ENCODE measurements around the gene EIF5A. TPM values are rescaled to one million over a fixed set of nuclear protein-coding genes. Genes with fewer than 3 reads are reported as not detected.
A peak's percentile ranks its signal among the peaks of the same experiment; 100 is the strongest.

EIF5A gene
- total and polyA plus RNA-seq, 7 donors, result 104 to 603 (median 156) TPM

- Histone ChIP-seq H3K4me3 (peak overlapping the region; percentile 53 to 83 (median 68)), H3K27ac (peak overlapping the region; percentile 93 to 98 (median 96)), H3K27me3 (no peaks in the 10 kb centered on the region), H3K36me3 (peaks cover 26 to 33% (median 27%) of the 10 kb centered on the region in 4 donors), H3K9me3 (no peaks in the 10 kb centered on the region), H3K4me1 (peaks cover 0 to 56% (median 46%) of the 10 kb centered on the region in 4 donors)
- intact Hi-C loops (cut with DNase I), result loop anchor here (2.0 kb wide), 2 partner anchors 29 to 71 kb away; partner anchors contain the start of genes ELP5 and KCTD11
- DNase-seq, result peak; percentile 87
- whole genome bisulfite sequencing, 2 donors, result 1 to 4% methylated on average over 43 of the region's 43 CpGs
- TF ChIP-seq EP300 (IDR thresholded peaks at IDR 0.05) (peak in 3 of 4 donors; percentile 32 to 49 (median 43)), CTCF (IDR thresholded peaks at IDR 0.05) (no peak), POLR2A (IDR thresholded peaks at IDR 0.05) (peak in 1 of 2 donors; percentile 35), POLR2AphosphoS5 (IDR thresholded peaks at IDR 0.05) (peak; percentile 44 to 73 (median 71))
Observed at GRCh38 chr17:7281953-7282751, 25.3 kb upstream of the EIF5A start.

GRCh38 chr17:7282752-7283321, 24.6 kb upstream of the EIF5A start:
- no peaks in the 10 kb centered on the region for H3K9me3 ChIP-seq
- no peaks in the 10 kb centered on the region for H3K27me3 ChIP-seq
- peak; percentile 78 for DNase-seq
- H3K27ac ChIP-seq, result peak overlapping the region; percentile 93 to 98 (median 96)
- peaks cover 0 to 56% (median 46%) of the 10 kb centered on the region in 4 donors for H3K4me1 ChIP-seq
- peaks cover 26 to 33% (median 28%) of the 10 kb centered on the region in 4 donors for H3K36me3 ChIP-seq
- 52 to 56% methylated on average over 6 of the region's 6 CpGs for WGBS, 2 donors
- peak in 2 of 4 experiments; percentile 11 to 49 for TF ChIP-seq CTCF (IDR thresholded peaks at IDR 0.05)
- TF ChIP-seq POLR2AphosphoS5 (IDR thresholded peaks at IDR 0.05), result peak in 2 of 4 donors; percentile 30 to 58
- TF ChIP-seq POLR2A (IDR thresholded peaks at IDR 0.05), result no peak
- intact Hi-C loops (cut with DNase I), result no loop called here
- peak overlapping the region; percentile 53 to 83 (median 68) for H3K4me3 ChIP-seq

- DNase-seq, result no peak
- peak in 1 of 4 experiments; percentile 0 for TF ChIP-seq CTCF (IDR thresholded peaks at IDR 0.05)
- no peak for TF ChIP-seq POLR2A (IDR thresholded peaks at IDR 0.05)
- TF ChIP-seq POLR2AphosphoS5 (IDR thresholded peaks at IDR 0.05), result no peak
- Histone ChIP-seq H3K4me1 (peaks cover 0 to 56% (median 46%) of the 10 kb centered on the region in 4 donors), H3K27me3 (no peaks in the 10 kb centered on the region), H3K27ac (peak overlapping the region; percentile 93 to 98 (median 96)), H3K36me3 (peaks cover 26 to 33% (median 28%) of the 10 kb centered on the region in 4 donors), H3K9me3 (no peaks in the 10 kb centered on the region), H3K4me3 (peak overlapping the region; percentile 53 to 83 (median 68))
- intact Hi-C loops (cut with DNase I), result no loop called here
- WGBS, 2 donors, result 87 to 88% methylated on average over 18 of the region's 18 CpGs
Observed at GRCh38 chr17:7283471-7284216, 23.8 kb upstream of the EIF5A start.

- 83 to 95% methylated on average over 16 of the region's 16 CpGs for WGBS, 2 donors
- TF ChIP-seq EP300 (IDR thresholded peaks at IDR 0.05), result no peak
- TF ChIP-seq POLR2A (IDR thresholded peaks at IDR 0.05), result no peak
- no peak for TF ChIP-seq POLR2AphosphoS5 (IDR thresholded peaks at IDR 0.05)
- no peak for TF ChIP-seq CTCF (IDR thresholded peaks at IDR 0.05)
- no peak for DNase-seq
- Histone ChIP-seq H3K36me3 (peaks cover 26 to 33% (median 28%) of the 10 kb centered on the region in 4 donors), H3K27me3 (no peaks in the 10 kb centered on the region), H3K4me1 (peaks cover 0 to 56% (median 46%) of the 10 kb centered on the region in 4 donors), H3K9me3 (no peaks in the 10 kb centered on the region), H3K4me3 (no peak overlapping the region), H3K27ac (peak overlapping the region; percentile 93 to 98 (median 96))
- intact Hi-C loops (cut with DNase I), result no loop called here
Observed at GRCh38 chr17:7284911-7285310, 22.5 kb upstream of the EIF5A start.
